Left colon (tissue), 2 donors: Measurements from ENCODE around the gene ATP5MG. TPM values are rescaled to one million over a fixed set of nuclear protein-coding genes. Genes with fewer than 3 reads are reported as not detected.
A peak's percentile ranks its signal among the peaks of the same experiment; 100 is the strongest.

Experiments used
- ATAC-seq: fragments of 200-7000 bp; cut with Tn5 transposase; one replicate; pipeline ENCODE4 v1.9.1; 2020; ENCODE audit warnings: mild to moderate bottlenecking, moderate library complexity
- DNase-seq, 2 donors: peaks; one replicate each; pipeline ENCODE4 v3.0.0-alpha.2; 2020
- intact Hi-C, 2 donors: fragments of 100-400 bp; cut with DNase I in 1 of 2; cut with micrococcal nuclease in 1 of 2; formaldehyde crosslinking; loops; one replicate each; pipeline versions ENCODE4 v1.11.2 to v1.14.0; 2022; cut with DNase I, micrococcal nuclease
- total RNA-seq, 2 donors: library from RNA; stranded (reverse); fragmentation: NEBNext Ultra II Directional; extraction: Animal tissue kit (Norgen Biotek cat#: 25700); gene quantifications; one replicate each; pipeline ENCODE4 v1.2.1, GENCODE V29; 2021
- donor health status: DM: no; HTN: no; CAD: no.
- donor health status: DM: yes; HTN: yes; CAD: no.

Gene ATP5MG
- total RNA-seq, 2 donors from 2014 or later = 233 to 328 TPM

DNA sequence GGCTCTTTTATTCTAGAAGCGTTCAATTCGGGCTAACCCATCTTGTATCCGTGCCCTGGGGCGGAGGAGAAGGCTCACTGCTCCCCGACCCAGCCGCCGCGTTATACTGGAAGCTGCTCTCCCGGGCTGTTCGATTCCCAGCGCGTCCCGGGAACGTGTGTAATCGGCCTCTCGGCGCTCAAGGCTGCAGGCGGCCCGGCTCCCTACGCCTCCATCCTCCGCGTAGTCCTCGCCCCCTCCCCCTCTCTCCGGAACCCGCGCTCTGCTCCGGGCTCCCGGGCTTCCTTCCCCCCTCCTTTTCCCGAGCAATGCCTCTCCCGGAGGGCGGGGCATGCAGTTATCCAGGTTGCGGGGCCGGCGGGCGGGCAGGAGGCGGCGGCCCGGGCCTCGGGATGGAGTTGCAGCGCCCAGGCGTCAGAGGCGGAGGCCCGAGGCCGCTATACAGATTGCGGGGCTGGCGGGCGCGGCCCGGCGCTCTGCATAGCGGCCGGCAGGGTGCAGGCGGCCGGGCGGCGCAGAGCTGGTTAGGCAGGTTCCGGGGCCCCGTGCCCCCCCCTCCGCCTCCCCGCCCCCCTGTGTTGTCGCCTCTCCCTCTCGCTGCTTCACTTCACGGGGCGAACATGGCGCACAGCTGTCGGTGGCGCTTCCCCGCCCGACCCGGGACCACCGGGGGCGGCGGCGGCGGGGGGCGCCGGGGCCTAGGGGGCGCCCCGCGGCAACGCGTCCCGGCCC lies 34.7 kb downstream of the ATP5MG start, which contains the start of gene KMT2A:
Gene KMT2A, plus strand, starts transcription at position 600 of the 732 bp plus-strand sequence. Its CDS starts 21 bp downstream, at position 621.
- intact Hi-C loops = no loop called here
- DNase-seq = peak; percentile 97 to 98
- peak; percentile 81 for ATAC-seq

DNA sequence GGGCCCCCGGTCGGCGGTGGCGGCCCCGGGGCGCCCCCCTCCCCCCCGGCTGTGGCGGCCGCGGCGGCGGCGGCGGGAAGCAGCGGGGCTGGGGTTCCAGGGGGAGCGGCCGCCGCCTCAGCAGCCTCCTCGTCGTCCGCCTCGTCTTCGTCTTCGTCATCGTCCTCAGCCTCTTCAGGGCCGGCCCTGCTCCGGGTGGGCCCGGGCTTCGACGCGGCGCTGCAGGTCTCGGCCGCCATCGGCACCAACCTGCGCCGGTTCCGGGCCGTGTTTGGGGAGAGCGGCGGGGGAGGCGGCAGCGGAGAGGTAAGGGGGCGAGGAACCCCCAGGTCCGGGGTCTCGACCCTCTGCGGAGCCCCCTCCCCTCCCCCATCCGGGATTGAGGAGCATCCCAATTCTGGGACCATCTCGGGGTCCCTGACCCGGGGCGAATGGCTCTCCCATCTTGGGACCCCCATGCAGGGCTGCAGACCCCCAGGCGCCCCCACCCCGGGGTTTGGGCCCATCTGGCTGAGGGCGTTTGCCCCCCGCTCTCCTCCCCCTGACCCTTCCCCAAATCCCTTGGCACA lies 35.3 kb downstream of the ATP5MG start:
- peak; percentile 2 for ATAC-seq
- peak; percentile 46 to 51 for DNase-seq
- intact Hi-C loops = no loop called here

DNA sequence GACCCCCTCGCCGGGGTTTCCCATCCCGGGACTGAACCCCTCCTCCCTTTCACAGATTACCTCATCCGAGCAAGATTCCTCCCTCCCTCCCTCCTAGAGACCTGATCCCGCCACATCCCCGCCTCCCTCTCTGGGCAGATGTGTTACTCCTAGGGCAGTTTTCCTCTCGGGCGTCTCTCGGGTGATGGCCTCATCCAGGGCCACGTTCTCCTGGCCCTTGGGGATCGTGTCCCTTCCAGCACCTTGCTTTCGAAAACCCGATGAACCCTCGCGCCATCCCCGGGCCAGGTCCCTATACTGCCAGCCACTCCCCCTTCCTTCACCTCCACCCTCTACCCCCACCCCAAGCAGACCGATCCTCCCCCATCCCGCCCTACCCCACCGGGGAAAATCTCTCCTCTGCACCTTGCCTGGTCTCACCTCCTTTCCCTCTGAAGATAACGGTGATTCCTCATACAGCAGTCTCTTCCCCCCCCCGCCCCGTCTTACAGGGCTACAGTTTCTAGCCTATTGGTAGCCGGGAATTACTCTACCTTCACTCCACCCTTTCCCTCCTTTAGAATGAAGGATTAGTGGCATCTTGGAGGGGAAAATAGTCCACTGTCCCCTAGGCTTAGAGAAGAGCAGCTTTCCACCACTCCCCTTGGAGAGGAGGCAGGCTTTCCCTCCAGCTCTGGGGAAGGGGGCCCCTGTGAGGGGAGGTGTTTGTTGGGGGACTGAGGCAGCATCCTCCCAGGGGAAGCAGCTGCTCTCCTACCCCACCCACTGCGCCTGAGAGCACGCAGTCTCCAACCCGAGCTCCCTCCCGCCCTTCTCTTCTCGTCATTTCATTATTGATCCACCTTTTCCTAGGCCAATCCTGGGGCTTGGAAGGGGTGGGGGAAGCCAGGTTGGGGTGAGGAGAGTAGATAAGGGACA lies 36.1 kb downstream of the ATP5MG start:
- peak; percentile 51 to 53 for DNase-seq
- ATAC-seq = no peak
- intact Hi-C loops = no loop called here

DNA sequence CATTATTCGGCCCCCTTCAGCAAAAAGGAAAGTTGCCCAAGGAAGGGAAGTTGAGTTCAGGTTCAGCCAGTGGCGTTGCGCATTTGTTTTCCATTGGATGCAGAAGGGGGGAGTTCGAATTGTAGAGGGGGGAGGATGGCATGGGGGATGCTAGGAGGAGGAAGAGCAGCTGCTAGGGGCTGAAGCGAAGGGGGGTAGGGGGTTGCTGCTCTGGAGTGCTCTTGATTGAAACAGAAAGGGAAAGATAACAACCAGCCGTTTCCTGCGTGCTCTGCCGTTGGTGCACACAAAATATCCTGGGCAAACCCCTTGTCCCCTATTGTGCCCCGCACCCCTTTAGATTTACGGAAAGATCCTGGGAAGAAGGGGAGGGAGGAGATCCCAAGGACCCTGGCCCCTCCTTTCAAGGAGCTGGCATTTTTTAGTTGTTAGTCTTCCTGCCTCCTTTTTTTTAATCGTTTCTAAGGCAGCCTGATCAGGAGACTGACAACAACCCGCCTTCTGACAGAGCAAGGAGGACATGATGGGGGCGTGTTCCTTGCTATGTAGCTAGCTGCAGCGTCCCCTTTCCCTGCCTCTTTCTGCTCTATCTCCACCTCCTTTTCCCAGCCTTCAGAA lies 37.0 kb downstream of the ATP5MG start:
- ATAC-seq = peak; percentile 16
- peak; percentile 47 to 62 for DNase-seq

DNA sequence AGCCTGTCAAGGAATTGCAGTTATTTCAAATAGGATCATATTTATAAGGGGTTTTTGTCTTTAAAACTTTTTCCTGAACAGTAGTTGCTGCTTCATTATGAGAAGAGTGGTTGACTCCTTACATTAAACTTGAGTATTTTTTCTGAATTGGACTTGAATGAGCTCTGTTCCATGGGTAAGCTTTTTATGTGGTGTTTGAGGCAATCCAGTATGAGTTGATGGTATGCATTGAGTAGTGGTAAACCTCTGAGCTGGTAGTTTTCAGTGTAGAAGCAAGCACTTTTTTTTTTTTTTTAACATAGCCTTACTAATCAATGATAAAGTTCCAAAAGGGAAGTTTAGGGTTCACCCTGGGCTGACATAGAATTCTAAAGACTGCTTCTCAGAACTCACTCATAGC lies 38.2 kb downstream of the ATP5MG start:
- DNase-seq (no peak), ATAC-seq (no peak)
- intact Hi-C loops = no loop called here

More for the DNA sequence above, 37.0 kb downstream of the ATP5MG start:
- intact Hi-C loops = no loop called here

DNA sequence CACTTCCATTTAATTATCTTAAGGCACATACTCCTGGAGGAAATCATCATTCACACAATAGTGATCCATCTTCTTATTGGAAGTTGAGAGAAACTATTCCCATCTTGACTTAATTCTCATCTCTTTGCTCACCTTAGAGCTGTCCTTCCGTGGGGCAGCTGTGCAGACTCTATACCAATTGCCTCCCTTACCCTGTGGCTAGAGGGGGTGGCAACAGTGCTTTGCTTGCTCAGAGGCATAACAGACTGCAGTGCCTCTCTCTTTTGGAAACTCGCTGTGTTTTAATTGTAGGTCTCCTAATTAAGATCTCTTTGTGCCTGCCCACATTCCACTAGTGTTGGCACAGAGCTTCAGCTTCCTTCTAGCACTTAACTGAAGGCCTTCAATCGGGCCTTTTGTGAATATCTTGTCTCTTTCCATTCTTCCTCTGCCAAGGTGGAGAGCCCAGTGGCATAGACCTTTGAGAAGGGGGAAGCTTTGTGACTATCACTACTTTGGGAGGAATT lies 40.4 kb downstream of the ATP5MG start:
- intact Hi-C loops = no loop called here
- no peak for ATAC-seq
- DNase-seq = no peak

DNA sequence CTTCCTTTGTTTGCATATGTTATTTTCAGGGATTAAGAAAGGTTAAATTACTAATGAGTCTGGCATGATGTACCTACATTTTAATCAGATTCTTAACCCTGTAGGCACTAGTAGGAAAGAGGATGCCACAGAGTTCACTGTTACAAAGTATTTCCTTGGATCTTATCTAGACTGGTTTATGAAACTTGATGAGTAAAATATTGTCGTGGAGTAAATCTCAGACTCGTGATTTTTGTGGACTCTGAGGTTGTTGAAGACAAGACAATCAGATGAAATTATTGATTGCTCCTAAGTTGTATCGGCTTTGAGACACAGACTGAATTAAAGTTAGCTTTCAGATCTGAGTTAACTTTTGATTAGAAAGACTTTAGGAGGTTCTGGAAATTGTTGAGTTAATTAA lies 40.9 kb downstream of the ATP5MG start:
- no peak for DNase-seq
- intact Hi-C loops = no loop called here
- ATAC-seq = no peak

DNA sequence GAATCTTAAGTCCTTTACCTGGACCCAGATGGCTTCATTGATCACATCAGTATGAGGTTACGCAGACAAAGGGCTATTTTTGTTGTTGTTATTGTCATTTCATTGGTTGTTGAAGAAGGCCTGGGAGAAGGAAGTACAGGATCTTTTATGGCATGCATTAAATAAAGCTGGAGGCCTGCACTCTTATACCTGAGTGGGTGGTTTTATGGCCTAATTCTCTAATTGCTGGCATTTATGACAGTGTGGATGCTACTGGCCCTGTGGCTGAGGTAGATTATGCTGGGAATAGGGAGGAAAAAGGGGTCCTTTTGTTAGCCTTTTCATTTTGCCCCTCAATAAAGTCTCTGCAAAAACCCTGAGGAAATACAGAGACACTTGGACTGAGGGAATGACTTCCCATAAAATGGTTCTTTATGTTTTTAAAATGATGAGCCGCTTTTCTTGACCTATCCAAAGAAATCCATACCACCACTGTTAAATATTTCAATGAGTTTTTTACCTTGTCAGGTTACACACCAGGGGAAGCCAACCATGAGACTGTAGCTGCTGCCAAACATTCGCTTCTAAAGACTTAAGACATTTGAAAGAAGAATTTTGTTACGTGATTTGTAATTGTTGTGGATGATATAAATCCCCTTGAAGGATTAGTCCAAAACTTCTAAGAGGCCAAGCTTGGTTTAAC lies 41.6 kb downstream of the ATP5MG start:
- intact Hi-C loops = no loop called here
- ATAC-seq (peak; percentile 91), DNase-seq (no peak)

DNA sequence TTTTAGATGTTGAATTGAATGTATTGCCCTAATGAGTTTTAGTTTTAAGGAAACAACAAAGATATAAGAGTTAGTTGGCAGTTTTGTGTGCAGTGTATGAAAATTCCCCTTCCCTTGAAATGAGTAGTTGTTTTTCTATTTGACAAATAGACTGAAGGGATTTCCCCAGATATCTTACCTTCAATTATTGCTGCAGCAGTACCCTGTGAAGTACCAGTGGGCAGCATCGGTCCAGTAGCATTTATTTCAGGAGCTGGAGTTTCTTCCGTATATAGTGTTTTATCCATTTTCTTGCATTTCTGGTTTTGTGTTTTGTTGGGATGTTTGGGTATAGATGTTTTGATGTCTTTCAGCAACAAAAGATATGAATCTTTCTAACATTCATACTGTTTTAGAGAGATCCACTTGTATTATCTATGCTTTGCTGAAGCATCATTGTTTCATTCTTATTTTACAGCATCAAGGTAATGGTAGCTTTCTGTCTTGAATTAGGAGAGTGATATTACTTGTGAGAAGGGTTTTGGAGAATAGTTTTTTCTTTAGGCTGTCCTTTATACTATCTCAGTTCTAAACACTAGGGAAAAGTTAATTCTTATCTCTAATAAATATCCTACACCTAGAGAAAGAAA lies 42.3 kb downstream of the ATP5MG start:
- no peak for ATAC-seq

DNA sequence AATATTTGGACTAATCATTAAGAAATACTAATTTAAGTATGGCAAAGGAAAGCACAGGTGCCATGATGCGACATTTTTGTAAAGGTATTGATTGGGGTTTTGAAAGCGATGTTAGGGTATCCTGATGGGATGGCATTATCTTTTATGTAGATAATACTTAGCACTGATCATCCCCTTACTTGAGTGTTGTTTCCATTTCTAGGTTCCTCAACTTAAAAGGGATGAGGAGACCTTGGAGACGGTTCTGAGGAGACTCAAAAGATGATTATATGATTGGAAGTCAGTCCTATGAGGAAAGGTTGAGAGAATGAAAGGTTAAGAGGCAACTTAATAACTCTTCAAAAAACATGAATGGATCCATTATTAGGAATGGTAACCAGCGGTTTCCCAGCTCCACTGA lies 46.0 kb downstream of the ATP5MG start:
- no peak for DNase-seq
- ATAC-seq = no peak
- intact Hi-C loops = no loop called here

More for the DNA sequence above, 42.3 kb downstream of the ATP5MG start:
- no peak for DNase-seq
- intact Hi-C loops = no loop called here

DNA sequence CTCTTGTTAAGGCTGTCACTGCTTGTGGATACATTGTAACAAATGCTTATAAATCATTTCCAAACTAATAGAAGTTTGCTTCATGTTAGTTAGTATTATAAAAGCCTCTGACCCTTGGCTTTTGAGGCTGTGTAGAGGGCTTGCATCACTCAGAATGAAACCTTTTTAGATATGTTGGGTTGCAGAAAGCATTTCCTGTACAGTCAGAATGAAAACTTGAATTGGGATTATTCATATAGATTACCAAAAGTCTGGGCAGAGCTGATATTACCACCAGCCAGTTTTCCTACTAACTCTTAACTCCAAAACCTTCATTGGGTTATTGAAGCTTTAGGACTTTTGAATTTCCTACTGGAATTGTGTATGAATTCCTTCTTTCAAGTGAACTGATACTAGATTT lies 46.9 kb downstream of the ATP5MG start:
- ATAC-seq (no peak), DNase-seq (no peak)
- intact Hi-C loops = no loop called here

DNA sequence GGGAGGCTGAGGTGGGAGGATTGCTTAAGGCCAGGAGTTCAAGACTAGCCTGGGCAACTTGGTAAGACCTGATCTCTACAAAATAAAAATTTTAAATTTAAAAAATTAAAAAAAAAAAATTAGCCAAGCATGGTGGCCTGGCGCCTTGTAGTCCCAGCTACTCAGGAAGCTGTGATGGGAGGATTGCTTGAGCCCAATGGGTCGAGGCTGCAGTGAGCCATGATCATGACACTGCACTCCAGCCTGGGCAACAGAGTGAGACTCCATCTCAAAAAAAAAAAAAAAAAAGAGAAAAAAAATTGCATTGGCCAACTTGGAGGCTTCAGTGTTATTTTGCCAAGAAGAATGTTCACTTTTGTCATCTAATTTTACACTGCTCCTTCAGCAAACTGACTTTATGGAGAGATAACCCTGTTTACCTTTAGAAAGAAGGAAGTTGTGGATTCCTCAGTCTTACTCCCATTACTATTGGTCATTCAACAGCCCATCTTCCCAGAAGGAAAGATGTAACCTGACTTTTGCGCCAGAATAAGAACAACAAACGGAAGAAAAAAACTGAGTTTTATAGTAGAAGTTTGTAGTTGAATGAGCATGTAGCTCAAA lies 48.0 kb downstream of the ATP5MG start:
- intact Hi-C loops = no loop called here
- no peak for DNase-seq
- ATAC-seq = no peak

DNA sequence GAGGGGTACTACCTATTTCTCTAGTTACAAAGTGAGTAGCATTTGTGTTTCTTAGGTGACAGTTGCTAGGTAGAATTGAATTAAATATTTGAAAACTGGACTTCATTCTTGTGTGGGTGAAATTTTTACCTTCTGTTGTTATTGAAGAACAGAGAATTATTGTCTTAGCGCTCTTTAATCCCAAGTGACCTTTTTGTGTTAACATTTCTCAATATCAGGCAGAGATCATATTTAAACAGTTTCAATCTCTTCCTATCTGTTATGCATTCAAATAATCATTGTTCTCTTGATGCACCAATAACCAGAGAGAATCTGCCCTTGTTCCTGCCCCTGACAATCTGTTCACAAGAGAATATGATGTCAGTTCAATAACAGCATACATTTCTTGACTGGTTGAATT lies 49.0 kb downstream of the ATP5MG start:
- intact Hi-C loops = no loop called here
- ATAC-seq (no peak), DNase-seq (no peak)

Other genes with a start within 250 kb of the ATP5MG start
- 1 to 10 TPM in 1 of 2 donors, under 1 TPM in 1; 0.67 to 1.6 TPM for gene SCN4B, start 248.8 kb upstream of the ATP5MG start, total RNA-seq
- under 1 TPM; 0.06 to 0.47 TPM for gene SCN2B, start 225.0 kb upstream of the ATP5MG start, total RNA-seq
- 1 to 10 TPM; 4.9 to 6.7 TPM for gene JAML, start 176.6 kb upstream of the ATP5MG start, total RNA-seq
- gene MPZL3, start 149.2 kb upstream of the ATP5MG start, total RNA-seq = 10 to 100 TPM in 1 of 2 donors, 1 to 10 TPM in 1; 6.3 to 12.8 TPM
- 10 to 100 TPM; 62.1 to 84.7 TPM for gene MPZL2, start 137.3 kb upstream of the ATP5MG start, total RNA-seq
- 1 to 10 TPM; 3.4 to 6.7 TPM for gene CD3E, start 96.9 kb upstream of the ATP5MG start, total RNA-seq
- 1 to 10 TPM; 4.3 to 8.0 TPM for gene CD3D, start 58.9 kb upstream of the ATP5MG start, total RNA-seq
- 1 to 10 TPM; 1.6 to 1.9 TPM for gene CD3G, start 57.3 kb upstream of the ATP5MG start, total RNA-seq
- gene UBE4A, start 42.0 kb upstream of the ATP5MG start, total RNA-seq = 10 to 100 TPM; 40.3 to 45.6 TPM
- gene KMT2A, start 34.9 kb downstream of the ATP5MG start, total RNA-seq = 10 to 100 TPM; 41.9 to 45.2 TPM
- under 1 TPM; 0.58 to 0.98 TPM for gene TTC36, start 125.9 kb downstream of the ATP5MG start, total RNA-seq
- 1 to 10 TPM; 6.2 to 9.3 TPM for gene TMEM25, start 129.6 kb downstream of the ATP5MG start, total RNA-seq
- 1 to 10 TPM; 6.4 to 10.0 TPM for gene IFT46, start 164.3 kb downstream of the ATP5MG start, total RNA-seq
- 100 to 1,000 TPM; 133 to 145 TPM for gene ARCN1, start 170.8 kb downstream of the ATP5MG start, total RNA-seq
- gene PHLDB1, start 206.0 kb downstream of the ATP5MG start, total RNA-seq = 10 to 100 TPM; 70.3 to 74.1 TPM